NCI-H1436 (cell line): ENCODE results near the gene EXOSC5.

Experiments
- DNase-seq: peaks from one replicate; lab custom pipeline; 2025; lab: John Stamatoyannopoulos, UW

EXOSC5 gene

GRCh38 chr19:41341669-41342490 is 55.3 kb downstream of the EXOSC5 start:
- no peak for DNase-seq

- no peak for DNase-seq
These were observed 57.2 kb downstream of the EXOSC5 start for GRCh38 chr19:41339936-41340335.
